ENCODE results near the gene SETD5. TPM values are rescaled to one million over a fixed set of nuclear protein-coding genes. Genes with fewer than 3 reads are reported as not detected.

The SETD5 gene
- total RNA-seq, 1 donor from 2014 or later = 198 TPM

- Mint-ChIP-seq H3K27me3 (ENCODE audit: insufficient read depth, low read depth) (no peaks in the 10 kb centered on the region), H3K9me3 (no peaks in the 10 kb centered on the region), H3K4me1 (no peaks in the 10 kb centered on the region), H3K27ac (no peak overlapping the region), H3K4me3 (no peak overlapping the region), H3K36me3 (peaks cover 51% of the 10 kb centered on the region)
- H3K27me3 ChIP-seq = no peaks in the 10 kb centered on the region
- no peaks in the 10 kb centered on the region for H3K4me1 ChIP-seq
- no peak for TF ChIP-seq EZH2phosphoT487 (IDR thresholded peaks at IDR 0.05)
- TF ChIP-seq, protein P1, sequence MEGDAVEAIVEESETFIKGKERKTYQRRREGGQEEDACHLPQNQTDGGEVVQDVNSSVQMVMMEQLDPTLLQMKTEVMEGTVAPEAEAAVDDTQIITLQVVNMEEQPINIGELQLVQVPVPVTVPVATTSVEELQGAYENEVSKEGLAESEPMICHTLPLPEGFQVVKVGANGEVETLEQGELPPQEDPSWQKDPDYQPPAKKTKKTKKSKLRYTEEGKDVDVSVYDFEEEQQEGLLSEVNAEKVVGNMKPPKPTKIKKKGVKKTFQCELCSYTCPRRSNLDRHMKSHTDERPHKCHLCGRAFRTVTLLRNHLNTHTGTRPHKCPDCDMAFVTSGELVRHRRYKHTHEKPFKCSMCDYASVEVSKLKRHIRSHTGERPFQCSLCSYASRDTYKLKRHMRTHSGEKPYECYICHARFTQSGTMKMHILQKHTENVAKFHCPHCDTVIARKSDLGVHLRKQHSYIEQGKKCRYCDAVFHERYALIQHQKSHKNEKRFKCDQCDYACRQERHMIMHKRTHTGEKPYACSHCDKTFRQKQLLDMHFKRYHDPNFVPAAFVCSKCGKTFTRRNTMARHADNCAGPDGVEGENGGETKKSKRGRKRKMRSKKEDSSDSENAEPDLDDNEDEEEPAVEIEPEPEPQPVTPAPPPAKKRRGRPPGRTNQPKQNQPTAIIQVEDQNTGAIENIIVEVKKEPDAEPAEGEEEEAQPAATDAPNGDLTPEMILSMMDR (IDR thresholded peaks at IDR 0.05) = no peak
- TF ChIP-seq EZH2 (IDR thresholded peaks at IDR 0.05) = no peak
- no peak overlapping the region for H2AFZ ChIP-seq (replicated peaks)
- H3K79me2 ChIP-seq (ENCODE audit: low read depth) = peaks cover 13% of the 10 kb centered on the region
- H3K4me3 ChIP-seq = no peak overlapping the region
- no peak for DNase-seq (ENCODE audit: low spot score)
- peaks cover 7% of the 10 kb centered on the region for H3F3A ChIP-seq (ENCODE audit: low read depth)
- H3K9me3 ChIP-seq (ENCODE audit: low read depth) = no peaks in the 10 kb centered on the region
- H4K20me1 ChIP-seq (ENCODE audit: low read depth) = peaks cover 59% of the 10 kb centered on the region
- H3K36me3 ChIP-seq = peaks cover 33% of the 10 kb centered on the region
- H3K9ac ChIP-seq = no peak overlapping the region
- H3K27ac ChIP-seq = no peak overlapping the region
- no peak overlapping the region for H3K4me2 ChIP-seq
Observed at GRCh38 chr3:9468460-9468859, 71.0 kb downstream of the SETD5 start.

- H3K79me2 ChIP-seq (ENCODE audit: low read depth) = peaks cover 10% of the 10 kb centered on the region
- H3K9me3 Mint-ChIP-seq = no peaks in the 10 kb centered on the region
- no peaks in the 10 kb centered on the region for H3K9me3 ChIP-seq (ENCODE audit: low read depth)
- H3K27me3 ChIP-seq = no peaks in the 10 kb centered on the region
- peaks cover 30% of the 10 kb centered on the region for H3K36me3 ChIP-seq
- peaks cover 51% of the 10 kb centered on the region for H4K20me1 ChIP-seq (ENCODE audit: low read depth)
- H3K27ac Mint-ChIP-seq = no peak overlapping the region
- no peak overlapping the region for H3K4me3 Mint-ChIP-seq
- TF ChIP-seq, protein P1 (IDR thresholded peaks at IDR 0.05) = no peak
- TF ChIP-seq EZH2 (IDR thresholded peaks at IDR 0.05) (no peak), EZH2phosphoT487 (IDR thresholded peaks at IDR 0.05) (no peak)
- no peak overlapping the region for H3K4me2 ChIP-seq
- no peaks in the 10 kb centered on the region for H3K4me1 Mint-ChIP-seq
- no peak for DNase-seq (ENCODE audit: low spot score)
- no peaks in the 10 kb centered on the region for H3K27me3 Mint-ChIP-seq (ENCODE audit: insufficient read depth, low read depth)
- H3K9ac ChIP-seq = no peak overlapping the region
- H3K4me1 ChIP-seq = no peaks in the 10 kb centered on the region
- H3K36me3 Mint-ChIP-seq = peaks cover 55% of the 10 kb centered on the region
- no peak overlapping the region for H3K4me3 ChIP-seq
- H3K27ac ChIP-seq = no peak overlapping the region
- peaks cover 7% of the 10 kb centered on the region for H3F3A ChIP-seq (ENCODE audit: low read depth)
- no peak overlapping the region for H2AFZ ChIP-seq (replicated peaks)
Observed at GRCh38 chr3:9469986-9470385, 72.6 kb downstream of the SETD5 start.

DNA sequence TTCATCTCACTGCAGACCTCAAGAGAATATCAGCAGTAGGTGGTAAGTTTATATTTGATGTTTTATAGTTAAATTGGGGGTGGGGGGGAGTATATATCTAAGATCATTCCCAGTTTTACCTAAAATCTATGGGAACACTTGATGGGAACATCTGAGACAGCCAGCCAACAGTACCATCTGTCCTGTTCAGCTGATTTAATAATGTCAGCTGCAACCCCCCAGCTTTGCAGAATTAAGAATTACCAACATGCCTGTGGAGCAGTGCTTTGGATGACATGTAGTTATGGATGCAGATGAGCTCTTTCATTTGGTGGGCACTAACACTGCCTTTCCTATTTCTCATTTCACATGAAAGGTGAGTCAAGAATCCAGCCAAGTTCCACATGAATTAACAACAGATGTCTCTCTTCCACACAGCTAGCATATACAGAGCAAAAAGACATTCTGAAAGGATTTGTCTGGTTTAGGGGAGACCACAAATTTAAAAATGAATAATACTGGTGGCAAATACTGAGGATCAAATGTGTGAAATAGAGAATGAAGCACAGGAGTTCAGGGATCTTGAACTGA, 76.2 kb downstream of the SETD5 start:
- no peak for DNase-seq (ENCODE audit: low spot score)
- Mint-ChIP-seq H3K27me3 (ENCODE audit: insufficient read depth, low read depth) (no peaks in the 10 kb centered on the region), H3K9me3 (no peaks in the 10 kb centered on the region), H3K4me3 (no peak overlapping the region), H3K36me3 (peaks cover 57% of the 10 kb centered on the region), H3K27ac (no peak overlapping the region), H3K4me1 (no peaks in the 10 kb centered on the region)
- H3K9me3 ChIP-seq (ENCODE audit: low read depth) = no peaks in the 10 kb centered on the region
- H3K36me3 ChIP-seq = peaks cover 32% of the 10 kb centered on the region
- H4K20me1 ChIP-seq (ENCODE audit: low read depth) = peaks cover 44% of the 10 kb centered on the region
- H3K27ac ChIP-seq = no peak overlapping the region
- TF ChIP-seq, protein P1 (IDR thresholded peaks at IDR 0.05) = no peak
- no peak for TF ChIP-seq EZH2 (IDR thresholded peaks at IDR 0.05)
- TF ChIP-seq EZH2phosphoT487 (IDR thresholded peaks at IDR 0.05) = no peak
- peaks cover 7% of the 10 kb centered on the region for H3F3A ChIP-seq (ENCODE audit: low read depth)
- H3K9ac ChIP-seq = no peak overlapping the region
- no peak overlapping the region for H3K4me3 ChIP-seq
- H3K4me2 ChIP-seq = no peak overlapping the region
- H3K27me3 ChIP-seq = no peaks in the 10 kb centered on the region
- no peaks in the 10 kb centered on the region for H3K4me1 ChIP-seq
- H2AFZ ChIP-seq (replicated peaks) = no peak overlapping the region
- H3K79me2 ChIP-seq (ENCODE audit: low read depth) = peaks cover 15% of the 10 kb centered on the region

Measured in neural progenitor cell (in vitro differentiated cells).